Stomach (tissue), 4 donors: ENCODE results near the gene NAV2.

ENCODE experiments used
- CTCF ChIP-seq, 7 experiments: fragments of 450-650 bp in 4 of 7; fragments of 200-600 bp in 3 of 7; sonication (generic) in 3 of 7; IDR thresholded peaks; one replicate each; pipeline ENCODE4 v1.5.1; 2016 to 2019; ENCODE audit warnings: antibody characterized with exemption in 7 of 7, control low read depth in 2 of 7, mild to moderate bottlenecking in 1 of 7
- EP300 ChIP-seq: sonication (generic); formaldehyde crosslinking; IDR thresholded peaks from one replicate; pipeline ENCODE4 v1.6.1; 2017; ENCODE audit warnings: antibody characterized with exemption
- POLR2AphosphoS5 ChIP-seq, 3 donors: sonication (generic); formaldehyde crosslinking; IDR thresholded peaks; one replicate each; pipeline ENCODE4 v1.6.1; 2016; ENCODE audit warnings: antibody characterized with exemption in 3 of 3

DNA sequence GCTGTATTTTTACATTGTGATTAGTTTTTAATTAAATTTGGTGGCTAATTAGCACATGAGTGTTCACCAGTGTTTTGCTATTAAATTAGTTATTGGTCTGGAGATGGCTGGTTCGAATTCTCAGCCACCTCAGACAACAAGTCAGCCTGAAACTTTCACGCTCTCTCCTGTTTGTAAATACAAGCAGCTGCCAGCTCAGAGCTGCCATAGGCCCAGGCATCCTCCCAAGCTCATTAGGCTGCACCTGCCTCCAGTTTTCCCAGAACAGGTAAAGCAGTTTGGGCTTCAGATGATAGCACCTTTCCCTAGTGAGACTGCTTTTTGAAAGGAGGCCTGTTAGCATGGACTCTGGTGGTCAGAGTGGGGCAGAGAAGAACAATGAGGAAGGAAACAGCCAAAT is 156.8 kb downstream of the NAV2 start:
- TF ChIP-seq CTCF (IDR thresholded peaks at IDR 0.05) (no peak), POLR2AphosphoS5 (IDR thresholded peaks at IDR 0.05) (no peak), EP300 (no peak)
